DOHH2 (cell line): Measurements from ENCODE around the gene LGALSL.

Experiments
- H3F3A ChIP-seq: fragments of 200-600 bp; sonication (generic), shearing (Covaris generic); 2 replicates; pipeline ENCODE4 v1.6.0; 2016; ENCODE audit warnings: antibody characterized with exemption, mild to moderate bottlenecking; ENCODE audit not compliant: control insufficient read depth, insufficient read depth
- H3K27ac ChIP-seq: fragments of 200-600 bp; sonication (generic); 2 replicates; pipeline ENCODE4 v1.5.1; 2014; ENCODE audit warnings: low read depth, mild to moderate bottlenecking, low read length, moderate library complexity
- H3K27me3 ChIP-seq: fragments of 200-600 bp; sonication (generic); 2 replicates; pipeline ENCODE4 v1.6.1; 2014; ENCODE audit warnings: mild to moderate bottlenecking, low read length, mixed read lengths; ENCODE audit not compliant: control insufficient read depth
- H3K36me3 ChIP-seq: fragments of 200-600 bp; sonication (generic); 2 replicates; pipeline ENCODE4 v1.6.1; 2014; ENCODE audit warnings: mild to moderate bottlenecking, low read length, moderate library complexity, mixed read lengths; ENCODE audit not compliant: control insufficient read depth
- H3K4me1 ChIP-seq: fragments of 200-600 bp; sonication (generic); 2 replicates; pipeline ENCODE4 v1.6.1; 2014; ENCODE audit warnings: mild to moderate bottlenecking, low read length, mixed read lengths; ENCODE audit not compliant: control insufficient read depth
- H3K4me2 ChIP-seq: fragments of 200-600 bp; sonication (generic); 2 replicates; pipeline ENCODE4 v1.6.0; 2014; ENCODE audit warnings: mild to moderate bottlenecking, low read length, moderate library complexity
- H3K4me3 ChIP-seq: fragments of 200-600 bp; sonication (generic); 2 replicates; pipeline ENCODE4 v1.5.1; 2014; ENCODE audit warnings: mild to moderate bottlenecking, low read length, mixed read lengths
- H3K79me2 ChIP-seq: fragments of 200-600 bp; sonication (generic); 2 replicates; pipeline ENCODE4 v1.6.1; 2014; ENCODE audit warnings: mild to moderate bottlenecking, low read length, mixed read lengths; ENCODE audit not compliant: control insufficient read depth
- H3K9me2 ChIP-seq: fragments of 200-600 bp; sonication (generic); replicated peaks from 2 replicates; pipeline ENCODE4 v1.6.1; 2014; ENCODE audit warnings: mild to moderate bottlenecking, low read length, mixed read lengths; ENCODE audit not compliant: control insufficient read depth
- H3K9me3 ChIP-seq: fragments of 200-600 bp; sonication (generic); 2 replicates; pipeline ENCODE4 v1.6.1; 2014; ENCODE audit warnings: antibody characterized with exemption, low read length, mixed read lengths; ENCODE audit not compliant: control insufficient read depth, insufficient read depth
- H4K20me1 ChIP-seq: fragments of 200-600 bp; sonication (generic); 2 replicates; pipeline ENCODE4 v1.6.0; 2014; ENCODE audit warnings: low read depth, mild to moderate bottlenecking, antibody characterized with exemption, low read length, moderate library complexity; ENCODE audit not compliant: control insufficient read depth, insufficient read depth
- EZH2phosphoT487 ChIP-seq: fragments of 200-600 bp; sonication (generic); IDR thresholded peaks from 2 replicates; pipeline ENCODE4 v1.6.1; 2017; ENCODE audit warnings: borderline replicate concordance, mild to moderate bottlenecking, antibody characterized with exemption, low read length, moderate library complexity, mixed read lengths
- TF ChIP-seq, protein P1 (sequence below): fragments of 200-600 bp; sonication (generic); IDR thresholded peaks from one replicate; pipeline ENCODE4 v1.5.1; 2014; ENCODE audit warnings: antibody characterized with exemption, mild to moderate bottlenecking, low read depth, low read length; ENCODE audit not compliant: poor library complexity, severe bottlenecking

LGALSL gene

DNA sequence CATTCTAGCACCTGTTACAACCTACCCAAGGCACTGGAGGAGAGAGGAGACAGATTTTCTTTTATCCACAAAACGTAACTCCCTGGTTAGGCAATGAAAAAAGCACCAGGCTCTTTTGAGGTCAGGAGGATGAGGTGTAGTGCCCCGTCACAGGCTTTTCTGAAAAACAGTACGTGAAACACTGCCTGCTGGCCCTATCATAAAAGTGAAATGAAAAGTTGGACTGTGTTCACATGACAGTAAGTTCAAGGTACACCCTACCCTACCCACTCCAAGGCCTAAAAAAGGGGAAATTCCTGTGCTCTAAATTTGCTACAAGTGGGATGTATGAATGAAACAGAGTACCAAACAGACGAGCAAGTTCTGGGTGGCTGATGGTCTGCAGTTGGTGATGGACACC, 17.6 kb downstream of the LGALSL start:
- no peaks in the 10 kb centered on the region for H3K9me2 ChIP-seq
- no peaks in the 10 kb centered on the region for H4K20me1 ChIP-seq
- H3K4me1 ChIP-seq, result peaks cover 10% of the 10 kb centered on the region
- no peak for TF ChIP-seq EZH2phosphoT487
- TF ChIP-seq, protein P1, sequence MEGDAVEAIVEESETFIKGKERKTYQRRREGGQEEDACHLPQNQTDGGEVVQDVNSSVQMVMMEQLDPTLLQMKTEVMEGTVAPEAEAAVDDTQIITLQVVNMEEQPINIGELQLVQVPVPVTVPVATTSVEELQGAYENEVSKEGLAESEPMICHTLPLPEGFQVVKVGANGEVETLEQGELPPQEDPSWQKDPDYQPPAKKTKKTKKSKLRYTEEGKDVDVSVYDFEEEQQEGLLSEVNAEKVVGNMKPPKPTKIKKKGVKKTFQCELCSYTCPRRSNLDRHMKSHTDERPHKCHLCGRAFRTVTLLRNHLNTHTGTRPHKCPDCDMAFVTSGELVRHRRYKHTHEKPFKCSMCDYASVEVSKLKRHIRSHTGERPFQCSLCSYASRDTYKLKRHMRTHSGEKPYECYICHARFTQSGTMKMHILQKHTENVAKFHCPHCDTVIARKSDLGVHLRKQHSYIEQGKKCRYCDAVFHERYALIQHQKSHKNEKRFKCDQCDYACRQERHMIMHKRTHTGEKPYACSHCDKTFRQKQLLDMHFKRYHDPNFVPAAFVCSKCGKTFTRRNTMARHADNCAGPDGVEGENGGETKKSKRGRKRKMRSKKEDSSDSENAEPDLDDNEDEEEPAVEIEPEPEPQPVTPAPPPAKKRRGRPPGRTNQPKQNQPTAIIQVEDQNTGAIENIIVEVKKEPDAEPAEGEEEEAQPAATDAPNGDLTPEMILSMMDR, result no peak
- H3K27ac ChIP-seq, result no peak overlapping the region
- H3K36me3 ChIP-seq, result no peaks in the 10 kb centered on the region
- no peaks in the 10 kb centered on the region for H3K79me2 ChIP-seq
- no peaks in the 10 kb centered on the region for H3F3A ChIP-seq
- H3K4me3 ChIP-seq, result no peak overlapping the region
- H3K9me3 ChIP-seq, result no peaks in the 10 kb centered on the region
- no peak overlapping the region for H3K4me2 ChIP-seq
- no peaks in the 10 kb centered on the region for H3K27me3 ChIP-seq

GRCh38 chr2:64472881-64473280, 18.9 kb downstream of the LGALSL start:
- Histone ChIP-seq H3K4me3 (no peak overlapping the region), H3K9me2 (no peaks in the 10 kb centered on the region), H3K9me3 (no peaks in the 10 kb centered on the region), H3K4me1 (peaks cover 10% of the 10 kb centered on the region), H3K79me2 (no peaks in the 10 kb centered on the region), H3K27ac (no peak overlapping the region), H3K27me3 (no peaks in the 10 kb centered on the region), H3K36me3 (no peaks in the 10 kb centered on the region), H3K4me2 (no peak overlapping the region), H4K20me1 (no peaks in the 10 kb centered on the region), H3F3A (no peaks in the 10 kb centered on the region)
- no peak for TF ChIP-seq EZH2phosphoT487
- TF ChIP-seq, protein P1, result no peak

GRCh38 chr2:64474121-64474571, 20.2 kb downstream of the LGALSL start:
- Histone ChIP-seq H3K27ac (no peak overlapping the region), H3K27me3 (no peaks in the 10 kb centered on the region), H3K36me3 (no peaks in the 10 kb centered on the region), H4K20me1 (no peaks in the 10 kb centered on the region), H3K4me1 (peaks cover 10% of the 10 kb centered on the region), H3K9me2 (no peaks in the 10 kb centered on the region), H3F3A (no peaks in the 10 kb centered on the region), H3K79me2 (no peaks in the 10 kb centered on the region), H3K4me3 (no peak overlapping the region), H3K4me2 (peak overlapping the region; percentile 33; the same call in 1 of the 2 replicates), H3K9me3 (no peaks in the 10 kb centered on the region)
- no peak for TF ChIP-seq EZH2phosphoT487
- TF ChIP-seq, protein P1, result no peak
